ENCODE measurements around the gene STIP1.

DNA sequence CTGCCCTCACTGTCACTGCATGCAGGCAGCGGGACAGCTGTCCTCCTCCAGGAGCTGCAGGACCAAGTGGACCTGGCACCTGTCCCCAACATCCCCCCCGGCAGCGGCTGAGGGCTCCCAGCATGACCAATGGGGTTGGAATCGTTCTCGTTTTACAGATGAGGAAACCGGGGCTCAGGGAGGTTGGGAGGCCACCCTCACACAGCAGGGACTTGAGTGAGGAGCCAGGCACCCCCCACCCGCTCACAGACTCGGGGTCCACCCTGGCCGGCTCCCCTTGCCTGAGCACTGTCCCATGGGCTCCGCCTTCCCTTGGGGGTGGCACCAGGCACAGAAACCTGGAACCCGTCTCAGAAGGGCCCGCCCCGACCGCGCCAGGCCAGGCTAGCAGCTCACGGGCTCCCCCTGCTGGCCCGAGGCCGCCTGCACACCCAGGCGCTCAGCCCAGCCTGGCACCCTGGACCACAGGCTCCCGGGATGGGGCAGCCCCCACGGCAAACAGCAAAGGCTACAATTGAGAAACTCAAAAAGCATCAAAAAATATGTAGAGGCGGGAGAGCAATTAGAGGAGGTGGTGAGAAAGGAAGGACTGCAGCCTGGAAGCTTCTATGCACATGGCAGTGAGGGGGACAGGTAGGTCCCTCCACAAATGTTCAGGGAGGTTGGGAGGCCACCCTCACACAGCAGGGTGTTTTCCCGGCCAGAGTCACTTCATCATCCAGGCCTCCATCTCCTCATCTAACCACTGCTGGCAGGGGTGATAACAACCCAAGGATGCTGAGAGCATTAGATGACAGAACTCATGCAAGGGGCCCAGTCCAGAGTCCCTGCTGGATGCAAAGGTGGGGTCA is 32.9 kb upstream of the STIP1 start:
- TF ChIP-seq, protein P1, sequence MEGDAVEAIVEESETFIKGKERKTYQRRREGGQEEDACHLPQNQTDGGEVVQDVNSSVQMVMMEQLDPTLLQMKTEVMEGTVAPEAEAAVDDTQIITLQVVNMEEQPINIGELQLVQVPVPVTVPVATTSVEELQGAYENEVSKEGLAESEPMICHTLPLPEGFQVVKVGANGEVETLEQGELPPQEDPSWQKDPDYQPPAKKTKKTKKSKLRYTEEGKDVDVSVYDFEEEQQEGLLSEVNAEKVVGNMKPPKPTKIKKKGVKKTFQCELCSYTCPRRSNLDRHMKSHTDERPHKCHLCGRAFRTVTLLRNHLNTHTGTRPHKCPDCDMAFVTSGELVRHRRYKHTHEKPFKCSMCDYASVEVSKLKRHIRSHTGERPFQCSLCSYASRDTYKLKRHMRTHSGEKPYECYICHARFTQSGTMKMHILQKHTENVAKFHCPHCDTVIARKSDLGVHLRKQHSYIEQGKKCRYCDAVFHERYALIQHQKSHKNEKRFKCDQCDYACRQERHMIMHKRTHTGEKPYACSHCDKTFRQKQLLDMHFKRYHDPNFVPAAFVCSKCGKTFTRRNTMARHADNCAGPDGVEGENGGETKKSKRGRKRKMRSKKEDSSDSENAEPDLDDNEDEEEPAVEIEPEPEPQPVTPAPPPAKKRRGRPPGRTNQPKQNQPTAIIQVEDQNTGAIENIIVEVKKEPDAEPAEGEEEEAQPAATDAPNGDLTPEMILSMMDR (IDR thresholded peaks at IDR 0.05), result peak; percentile 100
- no peak for TF ChIP-seq ZFX (IDR thresholded peaks at IDR 0.05; ENCODE audit: borderline replicate concordance)

All from 22Rv1 (cell line).